Right lobe of liver (tissue), 6 donors: ENCODE results near the gene SPOCK1. TPM values are rescaled to one million over a fixed set of nuclear protein-coding genes. Genes with fewer than 3 reads are reported as not detected.

ENCODE experiments used
- ATAC-seq, 4 donors: fragments of 200-7000 bp; cut with Tn5 transposase; one replicate each; pipeline ENCODE4 v1.9.1; 2020; ENCODE audit warnings: mild to moderate bottlenecking in 4 of 4, moderate library complexity in 4 of 4
- DNase-seq, 3 donors: peaks; one replicate each; pipeline ENCODE4 v3.0.0-alpha.2; 2020
- H3K27ac ChIP-seq, 3 donors: fragments of 200-600 bp; one replicate each; pipeline ENCODE4 v1.8.0; 2022
- H3K27me3 ChIP-seq, 2 donors: fragments of 200-600 bp; one replicate each; pipeline ENCODE4 v1.8.0; 2022
- H3K36me3 ChIP-seq, 4 donors: fragments of 200-600 bp; sonication (generic) in 1 of 4; one replicate each; pipeline versions ENCODE4 v1.5.1 to v1.8.0; 2017 to 2022; ENCODE audit warnings: control low read depth in 1 of 4
- H3K4me1 ChIP-seq, 4 donors: fragments of 200-600 bp; sonication (generic) in 1 of 4; one replicate each; pipeline versions ENCODE4 v1.5.1 to v1.8.0; 2017 to 2022; ENCODE audit warnings: control low read depth in 1 of 4
- H3K4me3 ChIP-seq, 3 donors: fragments of 200-600 bp; one replicate each; pipeline ENCODE4 v1.8.0; 2022
- H3K9me3 ChIP-seq, 4 donors: fragments of 200-600 bp; sonication (generic) in 1 of 4; one replicate each; pipeline versions ENCODE4 v1.5.1 to v1.8.0; 2017 to 2022; ENCODE audit warnings: control low read depth in 1 of 4
- CTCF ChIP-seq, 4 donors: fragments of 200-600 bp in 3 of 4; fragments of 450-650 bp in 1 of 4; IDR thresholded peaks; one replicate each; pipeline versions ENCODE4 v1.5.1 to v1.8.0; 2016 to 2022; ENCODE audit warnings: antibody characterized with exemption in 4 of 4, mild to moderate bottlenecking in 2 of 4
- POLR2A ChIP-seq: fragments of 450-650 bp; IDR thresholded peaks from one replicate; pipeline ENCODE4 v1.6.1; 2017; ENCODE audit warnings: antibody characterized with exemption, mild to moderate bottlenecking
- WGBS: methylation state at CpG from one replicate; pipeline ENCODE4 v1.1.6; 2018; ENCODE audit warnings: low coverage, low lambda C conversion rate; ENCODE audit not compliant: insufficient coverage; ENCODE audit errors: missing lambda C conversion rate; 5-methylcytosine and 5-hydroxymethylcytosine counted together
- intact Hi-C, 2 donors: fragments of 100-400 bp; cut with DNase I; formaldehyde crosslinking; loops; one replicate each; pipeline versions ENCODE4 v1.11.2 to v1.14.1; 2022
- total RNA-seq, 6 experiments: library from RNA; depleted of rRNA in 2 of 6; stranded (reverse); fragments of >200 nt in 2 of 6; fragmentation: NEBNext Ultra II Directional in 3 of 6; extraction: Animal tissue kit (Norgen Biotek cat#: 25700) in 3 of 6; gene quantifications; one replicate each; pipeline versions ENCODE4 v1.1.0 to v1.2.4, GENCODE V29; 2016 to 2023
- donor health status: DM: no; HTN: yes; CAD: no.
- donor health status: DM: no; HTN: no; CAD: no.
- donor health status: DM: no; HTN: no; CAD: no.
- donor health status: DM: no; HTN: yes; CAD: no.
- donor health status: DM: no; HTN: yes; CAD: no.

The SPOCK1 gene
- total RNA-seq, 6 experiments from 2014 or later: 0.06 to 0.86 (median 0.15) TPM; not detected in 1

DNA sequence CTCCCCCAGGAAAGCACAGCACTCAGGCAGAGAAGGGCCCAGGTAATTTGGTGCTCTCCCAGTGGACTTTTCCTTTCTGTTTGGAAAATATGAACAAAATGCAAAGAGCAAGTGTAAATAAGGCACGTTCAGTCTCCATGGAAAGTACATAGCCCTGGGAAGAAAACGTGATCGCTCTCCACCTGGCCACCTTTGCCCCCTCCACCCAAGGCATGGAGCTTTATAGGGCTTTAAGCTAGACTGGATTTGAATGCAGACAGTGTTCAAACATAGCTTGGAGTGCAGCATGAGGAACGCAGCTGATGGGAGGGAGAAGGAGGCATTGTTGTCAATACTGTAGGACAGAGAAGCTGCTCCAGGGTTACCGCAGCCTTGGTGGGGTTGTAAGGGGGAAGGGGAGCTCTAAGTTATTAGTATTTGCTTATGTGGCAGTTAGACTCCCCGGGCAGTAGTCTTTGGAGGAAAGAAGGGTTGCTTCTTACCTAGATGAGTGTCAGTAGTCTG is 500.2 kb downstream of the SPOCK1 start:
- DNase-seq (no peak), ATAC-seq (no peak)
- no peak overlapping the region for H3K27ac ChIP-seq
- intact Hi-C loops: no loop called here
- H3K4me3 ChIP-seq: no peak overlapping the region
- no peaks in the 10 kb centered on the region for H3K9me3 ChIP-seq
- no peaks in the 10 kb centered on the region for H3K36me3 ChIP-seq
- WGBS: 22% methylated on average over 5 of the region's 6 CpGs
- no peaks in the 10 kb centered on the region for H3K4me1 ChIP-seq
- TF ChIP-seq POLR2A: no peak
- TF ChIP-seq CTCF (IDR thresholded peaks at IDR 0.05): no peak
- no peaks in the 10 kb centered on the region for H3K27me3 ChIP-seq

DNA sequence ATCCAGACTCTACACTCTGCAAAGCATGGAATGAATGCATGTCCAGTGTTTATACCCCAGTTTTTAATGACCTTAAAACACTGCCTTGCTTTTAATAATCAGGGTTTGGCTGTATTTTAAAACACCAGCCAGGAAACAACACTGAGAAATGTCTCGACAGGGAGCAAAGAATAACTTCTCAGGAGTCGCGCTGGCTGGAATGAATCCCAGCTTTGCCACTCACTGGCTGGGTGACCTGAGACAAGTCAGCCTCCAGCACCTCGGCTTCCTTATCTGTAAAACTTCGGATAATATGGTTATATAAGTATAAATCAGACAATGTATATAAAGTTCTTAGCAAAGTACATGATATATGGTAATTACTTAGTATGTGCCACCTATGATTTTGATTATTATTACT is 505.0 kb downstream of the SPOCK1 start:
- DNase-seq (no peak), ATAC-seq (no peak)
- no peak overlapping the region for H3K4me3 ChIP-seq
- intact Hi-C loops: no loop called here
- no peaks in the 10 kb centered on the region for H3K9me3 ChIP-seq
- H3K4me1 ChIP-seq: no peaks in the 10 kb centered on the region
- H3K27ac ChIP-seq: no peak overlapping the region
- TF ChIP-seq CTCF (IDR thresholded peaks at IDR 0.05): no peak
- no peak for TF ChIP-seq POLR2A
- 73% methylated on average over 5 of the region's 5 CpGs for WGBS
- no peaks in the 10 kb centered on the region for H3K27me3 ChIP-seq
- no peaks in the 10 kb centered on the region for H3K36me3 ChIP-seq

DNA sequence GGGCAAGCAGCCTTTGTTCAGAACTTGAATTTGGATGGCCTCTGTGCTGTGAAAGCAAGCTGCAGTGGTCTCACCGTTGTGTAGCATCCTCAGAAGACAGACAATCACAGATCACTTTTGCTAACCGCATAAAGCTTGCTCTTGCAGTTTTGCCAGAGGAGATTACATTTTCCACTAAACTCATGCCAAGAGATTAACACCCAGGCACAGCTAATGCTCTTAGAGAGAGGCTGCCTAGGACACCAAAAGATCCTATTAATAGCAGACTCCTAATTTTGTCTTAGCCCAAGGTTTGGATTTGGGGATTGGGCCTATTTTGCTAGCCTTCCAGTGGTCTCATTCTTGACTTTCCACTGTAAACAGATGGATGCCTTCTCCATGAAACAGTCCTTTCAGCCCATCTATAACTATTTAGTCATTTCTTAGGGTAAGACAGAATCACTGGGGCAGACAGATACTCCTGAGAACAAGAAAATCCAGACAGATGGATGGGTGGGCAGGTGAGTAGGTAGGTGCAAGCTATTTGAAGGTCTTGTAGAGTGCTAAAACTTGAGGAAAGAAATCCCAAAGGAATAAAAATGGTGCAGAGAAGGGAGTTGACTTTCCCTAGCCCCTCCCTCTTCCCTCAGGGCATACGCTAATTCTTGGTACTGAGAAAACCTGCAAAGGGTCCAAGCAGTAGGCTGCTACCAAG is 506.2 kb downstream of the SPOCK1 start:
- no peak overlapping the region for H3K4me3 ChIP-seq
- ATAC-seq: no peak
- H3K4me1 ChIP-seq: no peaks in the 10 kb centered on the region
- 59% methylated on average over 2 of the region's 3 CpGs for WGBS
- no peaks in the 10 kb centered on the region for H3K27me3 ChIP-seq
- no peak overlapping the region for H3K27ac ChIP-seq
- H3K36me3 ChIP-seq: no peaks in the 10 kb centered on the region
- no peaks in the 10 kb centered on the region for H3K9me3 ChIP-seq
- intact Hi-C loops: no loop called here
- TF ChIP-seq CTCF (IDR thresholded peaks at IDR 0.05) (no peak), POLR2A (no peak)
- no peak for DNase-seq

GRCh38 chr5:136985785-136986475 is 513.2 kb downstream of the SPOCK1 start:
- no peaks in the 10 kb centered on the region for H3K36me3 ChIP-seq
- H3K27ac ChIP-seq: no peak overlapping the region
- H3K27me3 ChIP-seq: no peaks in the 10 kb centered on the region
- no peak for DNase-seq
- ATAC-seq: no peak
- no peak overlapping the region for H3K4me3 ChIP-seq
- 56% methylated on average over 1 of the region's 2 CpGs for WGBS
- H3K4me1 ChIP-seq: no peaks in the 10 kb centered on the region
- intact Hi-C loops: no loop called here
- no peaks in the 10 kb centered on the region for H3K9me3 ChIP-seq
- TF ChIP-seq POLR2A (no peak), CTCF (IDR thresholded peaks at IDR 0.05) (no peak)
